Breast epithelium (tissue), 4 donors: ENCODE data around the gene ANAPC7. TPM values are rescaled to one million over a fixed set of nuclear protein-coding genes. Genes with fewer than 3 reads are reported as not detected.

ENCODE experiments used
- DNase-seq, 2 donors: peaks; one replicate each; pipeline ENCODE4 v3.0.0-alpha.2; 2019; ENCODE audit warnings: low spot score in 2 of 2
- H3K27ac ChIP-seq, 2 donors: fragments of 200-600 bp; sonication (generic) in 1 of 2; one replicate each; pipeline ENCODE4 v1.5.1; 2016 to 2019; ENCODE audit warnings: mild to moderate bottlenecking in 1 of 2
- H3K27me3 ChIP-seq, 2 donors: fragments of 200-600 bp; sonication (generic) in 1 of 2; one replicate each; pipeline versions ENCODE4 v1.5.1 to v1.6.0; 2017 to 2019; ENCODE audit warnings: control low read depth in 1 of 2, mild to moderate bottlenecking in 1 of 2
- H3K36me3 ChIP-seq: fragments of 200-600 bp; one replicate; pipeline ENCODE4 v1.5.1; 2019
- H3K4me1 ChIP-seq, 2 donors: fragments of 200-600 bp; sonication (generic); one replicate each; pipeline ENCODE4 v1.5.1; 2016 to 2019; ENCODE audit warnings: control low read depth in 1 of 2
- H3K4me3 ChIP-seq, 3 donors: fragments of 200-600 bp; sonication (generic); 1 replicate in 2 of 3; 2 replicates in 1 of 3; pipeline ENCODE4 v1.5.1; 2016 to 2019; ENCODE audit warnings: mild to moderate bottlenecking in 3 of 3, moderate library complexity in 2 of 3
- H3K9me3 ChIP-seq, 2 donors: fragments of 200-600 bp; sonication (generic) in 1 of 2; one replicate each; pipeline ENCODE4 v1.5.1; 2016 to 2019; ENCODE audit warnings: control low read depth in 1 of 2
- POLR2A ChIP-seq: fragments of 450-650 bp; IDR thresholded peaks from one replicate; pipeline ENCODE4 v1.6.1; 2016; ENCODE audit warnings: antibody characterized with exemption, mild to moderate bottlenecking, moderate library complexity
- POLR2AphosphoS5 ChIP-seq, 3 donors: sonication (generic); formaldehyde crosslinking; IDR thresholded peaks; one replicate each; pipeline ENCODE4 v1.6.1; 2017; ENCODE audit warnings: antibody characterized with exemption in 3 of 3
- intact Hi-C: fragments of 100-400 bp; cut with DNase I; formaldehyde crosslinking; loops from one replicate; pipeline ENCODE4 v1.15.1; 2023; ENCODE audit warnings: low total_unique reads
- total RNA-seq, 3 donors: library from RNA; depleted of rRNA; stranded (reverse); fragments of >200 nt; gene quantifications; one replicate each; pipeline ENCODE4 v1.1.0, GENCODE V29; 2016
- TF ChIP-seq, protein P1 (sequence below), 3 donors: fragments of 450-650 bp; IDR thresholded peaks; one replicate each; pipeline ENCODE4 v1.5.1; 2016 to 2017; ENCODE audit warnings: antibody characterized with exemption in 3 of 3, mild to moderate bottlenecking in 3 of 3, moderate library complexity in 3 of 3

ANAPC7 gene, protein sequence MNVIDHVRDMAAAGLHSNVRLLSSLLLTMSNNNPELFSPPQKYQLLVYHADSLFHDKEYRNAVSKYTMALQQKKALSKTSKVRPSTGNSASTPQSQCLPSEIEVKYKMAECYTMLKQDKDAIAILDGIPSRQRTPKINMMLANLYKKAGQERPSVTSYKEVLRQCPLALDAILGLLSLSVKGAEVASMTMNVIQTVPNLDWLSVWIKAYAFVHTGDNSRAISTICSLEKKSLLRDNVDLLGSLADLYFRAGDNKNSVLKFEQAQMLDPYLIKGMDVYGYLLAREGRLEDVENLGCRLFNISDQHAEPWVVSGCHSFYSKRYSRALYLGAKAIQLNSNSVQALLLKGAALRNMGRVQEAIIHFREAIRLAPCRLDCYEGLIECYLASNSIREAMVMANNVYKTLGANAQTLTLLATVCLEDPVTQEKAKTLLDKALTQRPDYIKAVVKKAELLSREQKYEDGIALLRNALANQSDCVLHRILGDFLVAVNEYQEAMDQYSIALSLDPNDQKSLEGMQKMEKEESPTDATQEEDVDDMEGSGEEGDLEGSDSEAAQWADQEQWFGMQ
- total RNA-seq, result 10 to 100 TPM; 29.4 to 56.2 (median 43.3) TPM

DNA sequence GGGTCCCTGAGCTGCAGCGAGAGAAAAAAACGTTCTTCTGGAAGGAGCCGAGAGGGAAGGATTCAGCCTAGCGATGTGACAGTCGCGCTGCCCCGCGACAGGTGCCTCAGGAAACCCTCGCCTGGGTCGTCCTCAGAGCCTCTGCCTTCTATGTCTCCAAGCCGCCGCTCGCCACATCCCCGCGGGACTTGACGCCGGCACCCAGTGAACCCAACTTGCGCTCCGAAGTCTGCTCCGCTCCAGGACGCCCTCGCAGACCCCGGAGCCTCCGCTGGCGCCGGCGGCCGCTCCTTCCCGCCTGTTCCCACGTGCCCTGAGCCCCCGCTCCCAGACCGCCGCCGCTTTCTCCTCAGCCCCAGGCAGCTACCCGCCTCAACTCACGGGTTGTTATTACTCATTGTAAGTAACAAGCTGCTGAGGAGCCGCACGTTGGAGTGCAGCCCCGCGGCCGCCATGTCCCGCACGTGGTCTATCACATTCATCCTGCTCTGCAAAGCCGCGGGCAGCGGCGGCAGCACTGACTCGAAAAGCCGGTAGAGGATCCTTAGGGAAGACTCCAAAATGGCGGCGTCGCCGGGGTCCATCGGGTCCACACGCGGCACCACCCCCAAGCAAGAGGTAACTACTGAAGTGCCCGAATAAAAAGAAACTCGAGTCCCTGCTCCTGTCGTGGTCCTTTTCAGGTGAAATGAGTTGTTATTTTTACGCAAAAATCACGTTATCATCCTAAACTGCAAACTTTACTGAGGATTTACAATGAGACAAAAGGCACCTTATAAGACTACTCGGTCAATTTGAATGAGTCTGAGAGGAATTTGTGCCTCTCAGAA is at the start of gene ANAPC7:
ANAPC7 (minus strand) TSS at position 563 of the 830 bp plus-strand sequence; CDS start at position 482, 81 bp downstream.
- peak; percentile 86 to 90 for DNase-seq
- H3K4me3 ChIP-seq, result peak within 1 kb of the TSS; percentile 83 to 95 (median 95)
- H3K27ac ChIP-seq, result peak within 1 kb of the TSS; percentile 92 to 94
- H3K4me1 ChIP-seq, result no peaks in the 10 kb centered on the region
- no peaks in the 10 kb centered on the region for H3K36me3 ChIP-seq
- peak; percentile 41 to 61 (median 58) for TF ChIP-seq POLR2AphosphoS5 (IDR thresholded peaks at IDR 0.05)
- TF ChIP-seq, protein P1, sequence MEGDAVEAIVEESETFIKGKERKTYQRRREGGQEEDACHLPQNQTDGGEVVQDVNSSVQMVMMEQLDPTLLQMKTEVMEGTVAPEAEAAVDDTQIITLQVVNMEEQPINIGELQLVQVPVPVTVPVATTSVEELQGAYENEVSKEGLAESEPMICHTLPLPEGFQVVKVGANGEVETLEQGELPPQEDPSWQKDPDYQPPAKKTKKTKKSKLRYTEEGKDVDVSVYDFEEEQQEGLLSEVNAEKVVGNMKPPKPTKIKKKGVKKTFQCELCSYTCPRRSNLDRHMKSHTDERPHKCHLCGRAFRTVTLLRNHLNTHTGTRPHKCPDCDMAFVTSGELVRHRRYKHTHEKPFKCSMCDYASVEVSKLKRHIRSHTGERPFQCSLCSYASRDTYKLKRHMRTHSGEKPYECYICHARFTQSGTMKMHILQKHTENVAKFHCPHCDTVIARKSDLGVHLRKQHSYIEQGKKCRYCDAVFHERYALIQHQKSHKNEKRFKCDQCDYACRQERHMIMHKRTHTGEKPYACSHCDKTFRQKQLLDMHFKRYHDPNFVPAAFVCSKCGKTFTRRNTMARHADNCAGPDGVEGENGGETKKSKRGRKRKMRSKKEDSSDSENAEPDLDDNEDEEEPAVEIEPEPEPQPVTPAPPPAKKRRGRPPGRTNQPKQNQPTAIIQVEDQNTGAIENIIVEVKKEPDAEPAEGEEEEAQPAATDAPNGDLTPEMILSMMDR (IDR thresholded peaks at IDR 0.05), result peak in 1 of 3 donors; percentile 31
- no peak for TF ChIP-seq POLR2A
- intact Hi-C loops, result no loop called here
- no peaks in the 10 kb centered on the region for H3K9me3 ChIP-seq
- H3K27me3 ChIP-seq, result no peaks in the 10 kb centered on the region

DNA sequence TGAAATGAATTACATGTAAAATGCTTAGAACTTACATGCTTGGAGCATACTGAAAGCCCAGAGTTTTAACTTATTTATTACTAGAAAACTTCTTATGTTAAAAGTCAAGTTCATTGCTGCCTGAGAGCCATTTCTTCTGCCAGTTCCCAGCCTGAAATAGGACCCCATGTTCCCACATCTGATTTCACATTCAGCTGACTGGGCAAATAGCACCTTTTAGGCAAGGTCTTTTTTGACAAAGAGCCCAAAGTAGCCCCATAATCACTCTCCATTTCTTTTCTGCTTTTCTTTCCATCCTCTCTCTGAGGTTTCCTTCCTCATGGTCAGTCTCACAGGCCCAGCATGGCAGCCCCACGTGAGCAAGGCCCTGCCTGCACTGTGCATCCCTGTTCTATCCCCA is 47.8 kb upstream of the ANAPC7 start:
- DNase-seq, result no peak
- Histone ChIP-seq H3K9me3 (no peaks in the 10 kb centered on the region), H3K27me3 (no peaks in the 10 kb centered on the region), H3K27ac (no peak overlapping the region), H3K36me3 (no peaks in the 10 kb centered on the region), H3K4me3 (no peak overlapping the region), H3K4me1 (no peaks in the 10 kb centered on the region)
- no peak for TF ChIP-seq POLR2A
- no peak for TF ChIP-seq POLR2AphosphoS5 (IDR thresholded peaks at IDR 0.05)
- TF ChIP-seq, protein P1 (IDR thresholded peaks at IDR 0.05), result no peak
- intact Hi-C loops, result no loop called here

DNA sequence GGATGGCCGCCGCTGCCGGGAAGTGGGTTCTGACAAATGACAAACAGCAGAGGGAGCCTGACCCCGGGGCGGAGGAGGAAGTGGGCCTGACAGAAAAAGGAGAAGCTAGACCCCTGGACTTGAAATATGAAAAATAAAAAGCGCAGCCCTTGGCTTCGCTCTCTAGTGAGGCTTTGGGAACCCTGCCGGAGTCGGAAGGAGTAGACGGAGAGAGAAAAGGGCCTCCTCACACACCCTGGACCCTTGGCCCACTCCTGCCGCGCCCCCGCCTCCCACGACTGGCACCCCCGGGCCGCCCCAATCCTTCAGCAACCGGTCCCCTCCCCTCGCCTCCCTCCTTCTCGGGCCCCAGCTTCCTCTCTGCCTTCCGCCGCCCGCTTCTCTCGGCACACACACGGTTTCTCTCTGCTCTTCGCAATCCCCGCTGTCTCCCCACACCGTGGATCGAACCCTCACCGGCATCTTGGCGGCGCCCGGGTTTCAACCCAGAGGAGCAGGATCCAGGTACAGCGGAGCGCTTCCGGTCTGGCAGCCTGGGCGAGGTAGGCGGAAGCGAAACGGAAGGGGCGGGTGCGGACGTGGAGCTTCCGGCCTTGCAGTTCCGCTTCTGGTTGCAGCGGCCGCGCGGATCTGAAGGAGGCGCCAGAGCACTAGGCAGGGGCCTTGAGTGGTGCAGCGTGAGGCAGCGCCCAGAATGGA is 46.4 kb upstream of the ANAPC7 start, which contains the start of gene ARPC3:
ARPC3 (minus strand) TSS at position 539 of the 699 bp plus-strand sequence; CDS start at position 462, 77 bp downstream.
- TF ChIP-seq, protein P1 (IDR thresholded peaks at IDR 0.05), result peak; percentile 75 to 84 (median 81)
- peak; percentile 86 to 92 (median 90) for TF ChIP-seq POLR2AphosphoS5 (IDR thresholded peaks at IDR 0.05)
- TF ChIP-seq POLR2A, result peak; percentile 59
- intact Hi-C loops, result no loop called here
- peak within 1 kb of the TSS; percentile 95 for H3K27ac ChIP-seq

DNA sequence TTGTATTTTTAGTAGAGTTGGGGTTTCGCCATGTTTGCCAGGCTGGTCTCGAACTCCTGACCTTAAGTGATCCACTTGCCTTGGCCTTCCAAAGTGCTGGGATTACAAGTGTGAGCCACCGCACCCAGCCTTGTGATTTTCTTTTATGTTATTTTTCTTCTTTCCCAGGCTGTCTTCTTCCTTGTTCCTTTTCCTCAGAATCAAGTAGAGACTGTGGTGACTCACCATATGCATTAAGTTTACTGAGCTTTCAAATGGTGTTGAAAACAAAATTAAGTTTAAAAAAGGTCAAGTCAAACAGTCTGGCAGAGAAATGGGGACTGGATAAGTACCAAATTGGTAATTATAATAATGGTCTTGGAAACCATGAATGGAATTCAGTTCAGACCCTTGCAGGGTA is 40.9 kb upstream of the ANAPC7 start:
- intact Hi-C loops, result no loop called here

More for the DNA sequence above, 46.4 kb upstream of the ANAPC7 start, which contains the start of gene ARPC3:
- H3K4me3 ChIP-seq, result peak within 1 kb of the TSS; percentile 85 to 95 (median 94)
- no peaks in the 10 kb centered on the region for H3K4me1 ChIP-seq
- DNase-seq, result peak; percentile 93 to 94
- no peaks in the 10 kb centered on the region for H3K27me3 ChIP-seq
- H3K36me3 ChIP-seq, result no peaks in the 10 kb centered on the region
- H3K9me3 ChIP-seq, result no peaks in the 10 kb centered on the region

More for the DNA sequence above, 40.9 kb upstream of the ANAPC7 start:
- H3K4me1 ChIP-seq, result no peaks in the 10 kb centered on the region
- DNase-seq, result no peak
- H3K36me3 ChIP-seq, result no peaks in the 10 kb centered on the region
- no peaks in the 10 kb centered on the region for H3K27me3 ChIP-seq
- no peak overlapping the region for H3K27ac ChIP-seq
- H3K4me3 ChIP-seq, result no peak overlapping the region
- TF ChIP-seq, protein P1 (IDR thresholded peaks at IDR 0.05), result no peak
- TF ChIP-seq POLR2A (no peak), POLR2AphosphoS5 (IDR thresholded peaks at IDR 0.05) (no peak)
- no peaks in the 10 kb centered on the region for H3K9me3 ChIP-seq
